HFF-Myc (cell line): ENCODE measurements around the gene PRDM16.

Experiments
- DNase-seq: peaks from one replicate; pipeline ENCODE4 v3.0.0-alpha.2; 2011; ENCODE audit warnings: low read depth; ENCODE audit errors: extremely low read depth
- H3K4me3 ChIP-seq: replicated peaks from 2 replicates; pipeline ENCODE4 v1.5.1; 2011; ENCODE audit warnings: low read depth, mild to moderate bottlenecking, control low read depth, low read length
- TF ChIP-seq, protein P1 (sequence below): IDR thresholded peaks from 2 replicates; pipeline ENCODE4 v1.5.1; 2012; ENCODE audit warnings: mild to moderate bottlenecking, low read depth, low read length, control low read depth; ENCODE audit errors: missing control alignments

Gene PRDM16

DNA sequence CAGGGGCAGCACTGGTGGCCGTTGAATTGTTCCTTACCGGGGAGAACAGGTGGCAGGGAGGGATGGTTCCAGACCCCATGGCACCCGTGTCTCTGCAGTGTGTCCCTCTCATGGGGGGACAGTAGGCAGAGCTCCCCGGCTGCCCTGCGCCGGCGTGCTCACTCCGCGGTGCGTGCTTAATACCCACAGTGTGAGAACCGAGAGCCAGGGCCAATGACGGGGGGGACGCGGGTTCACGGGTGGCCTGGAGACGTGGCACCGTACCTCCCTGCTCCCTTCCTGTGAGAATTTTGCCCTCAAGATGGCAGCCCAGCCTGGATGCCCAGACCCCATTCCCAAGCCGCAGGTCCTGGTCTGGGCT, 47.1 kb downstream of the PRDM16 start:
- TF ChIP-seq, protein P1, sequence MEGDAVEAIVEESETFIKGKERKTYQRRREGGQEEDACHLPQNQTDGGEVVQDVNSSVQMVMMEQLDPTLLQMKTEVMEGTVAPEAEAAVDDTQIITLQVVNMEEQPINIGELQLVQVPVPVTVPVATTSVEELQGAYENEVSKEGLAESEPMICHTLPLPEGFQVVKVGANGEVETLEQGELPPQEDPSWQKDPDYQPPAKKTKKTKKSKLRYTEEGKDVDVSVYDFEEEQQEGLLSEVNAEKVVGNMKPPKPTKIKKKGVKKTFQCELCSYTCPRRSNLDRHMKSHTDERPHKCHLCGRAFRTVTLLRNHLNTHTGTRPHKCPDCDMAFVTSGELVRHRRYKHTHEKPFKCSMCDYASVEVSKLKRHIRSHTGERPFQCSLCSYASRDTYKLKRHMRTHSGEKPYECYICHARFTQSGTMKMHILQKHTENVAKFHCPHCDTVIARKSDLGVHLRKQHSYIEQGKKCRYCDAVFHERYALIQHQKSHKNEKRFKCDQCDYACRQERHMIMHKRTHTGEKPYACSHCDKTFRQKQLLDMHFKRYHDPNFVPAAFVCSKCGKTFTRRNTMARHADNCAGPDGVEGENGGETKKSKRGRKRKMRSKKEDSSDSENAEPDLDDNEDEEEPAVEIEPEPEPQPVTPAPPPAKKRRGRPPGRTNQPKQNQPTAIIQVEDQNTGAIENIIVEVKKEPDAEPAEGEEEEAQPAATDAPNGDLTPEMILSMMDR: no peak
- no peak for DNase-seq

DNA sequence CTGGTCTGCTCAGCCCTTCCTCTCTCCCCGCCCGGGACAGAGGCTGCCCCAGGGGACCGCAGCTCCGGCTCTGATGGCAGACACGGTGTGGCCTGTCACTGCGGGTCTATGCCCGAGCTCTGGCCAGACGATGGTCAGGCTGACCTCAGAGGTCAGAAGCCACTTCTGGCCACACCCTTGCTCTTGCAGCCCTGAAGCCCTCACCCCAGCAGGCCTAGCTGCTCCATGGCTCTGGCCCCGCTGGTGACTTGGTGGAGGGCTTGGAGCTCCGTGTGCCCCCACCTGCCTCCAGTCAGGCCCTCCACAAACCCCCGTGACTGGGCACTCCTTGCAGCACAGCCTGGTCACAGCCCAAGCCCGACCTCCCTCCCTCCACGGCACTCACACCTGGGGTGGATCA, 47.6 kb downstream of the PRDM16 start:
- no peak overlapping the region for H3K4me3 ChIP-seq
- no peak for DNase-seq
- TF ChIP-seq, protein P1: no peak

More for the DNA sequence above, 47.1 kb downstream of the PRDM16 start:
- no peak overlapping the region for H3K4me3 ChIP-seq

DNA sequence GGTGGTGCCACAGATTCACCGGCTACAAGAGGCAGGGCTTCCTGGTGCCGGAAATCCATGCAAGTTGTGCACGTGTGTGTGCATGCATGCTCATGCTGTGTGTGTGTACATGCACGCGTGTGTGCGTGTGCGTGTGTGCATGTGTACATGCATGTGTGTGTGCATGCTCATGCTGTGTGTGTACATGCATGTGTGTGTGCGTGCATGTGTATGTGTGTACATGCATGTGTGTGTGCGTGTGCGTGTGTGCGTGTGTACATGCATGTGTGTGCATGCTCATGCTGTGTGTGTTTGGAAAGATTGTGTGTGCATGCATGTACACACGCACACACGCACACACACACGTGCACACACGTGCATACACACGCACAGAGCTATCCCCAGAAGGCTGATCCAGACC, 48.9 kb downstream of the PRDM16 start:
- TF ChIP-seq, protein P1: no peak
- no peak overlapping the region for H3K4me3 ChIP-seq
- DNase-seq: no peak

DNA sequence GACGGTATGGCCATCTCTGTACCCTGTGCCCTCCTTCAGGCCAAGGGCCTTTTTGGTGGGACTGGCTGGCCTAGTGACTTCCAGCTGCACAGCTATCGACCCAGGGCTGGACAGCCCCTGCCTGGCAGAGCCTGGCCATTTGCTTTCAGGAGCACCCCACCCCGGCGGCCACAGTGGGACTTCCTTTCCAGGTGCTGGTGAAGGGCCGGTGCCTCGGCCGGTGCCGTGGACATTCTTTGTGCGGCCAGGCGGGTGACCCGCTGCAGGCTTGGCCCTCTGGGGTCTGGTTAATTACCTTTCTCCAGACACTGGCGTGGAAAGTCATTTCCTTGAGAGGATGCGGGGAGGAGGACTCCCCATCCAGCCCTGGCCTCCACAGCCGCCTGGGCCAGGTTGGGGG, 50.1 kb downstream of the PRDM16 start:
- TF ChIP-seq, protein P1: no peak
- no peak for DNase-seq
- H3K4me3 ChIP-seq: no peak overlapping the region

GRCh38 chr1:3119725-3120124, 50.7 kb downstream of the PRDM16 start:
- DNase-seq: no peak
- no peak overlapping the region for H3K4me3 ChIP-seq
- TF ChIP-seq, protein P1: no peak

DNA sequence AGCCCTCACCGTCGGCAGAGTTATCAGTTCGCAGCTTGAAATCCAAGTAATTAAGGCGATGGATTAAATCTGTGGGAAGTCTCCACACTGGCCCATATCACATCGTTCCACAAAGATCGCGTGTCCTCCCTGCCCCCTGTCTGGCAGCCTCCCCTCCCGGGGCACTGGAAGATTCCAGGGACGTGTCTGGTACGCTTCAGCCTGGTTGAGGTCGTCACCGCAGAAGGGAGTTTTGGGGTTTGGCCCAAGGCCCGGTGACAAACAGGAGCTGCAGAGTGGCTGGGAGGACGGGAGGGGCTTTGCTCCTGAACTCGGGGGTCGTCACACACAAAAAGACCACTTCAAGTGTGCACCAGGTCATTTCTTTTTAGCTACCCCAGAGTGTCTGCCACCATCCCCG, 51.1 kb downstream of the PRDM16 start:
- TF ChIP-seq, protein P1: no peak
- H3K4me3 ChIP-seq: no peak overlapping the region
- no peak for DNase-seq

GRCh38 chr1:3120994-3121393, 52.0 kb downstream of the PRDM16 start:
- DNase-seq: no peak
- TF ChIP-seq, protein P1: no peak
- no peak overlapping the region for H3K4me3 ChIP-seq
